BLaER1 (cell line): Measurements from ENCODE around the gene SSH2.

Experiments
- H3K27ac ChIP-seq: shearing (Covaris generic); formaldehyde crosslinking; 2 replicates; pipeline ENCODE4 v1.8.1; 2022
- H3K27me3 ChIP-seq: shearing (Covaris generic); formaldehyde crosslinking; 2 replicates; pipeline ENCODE4 v1.8.1; 2022
- H3K36me3 ChIP-seq: shearing (Covaris generic); formaldehyde crosslinking; 2 replicates; pipeline ENCODE4 v1.8.1; 2022
- H3K4me1 ChIP-seq: shearing (Covaris generic); formaldehyde crosslinking; 2 replicates; pipeline ENCODE4 v1.8.1; 2022
- H3K4me2 ChIP-seq: shearing (Covaris generic); formaldehyde crosslinking; 2 replicates; pipeline ENCODE4 v1.8.1; 2022
- H3K4me3 ChIP-seq: shearing (Covaris generic); formaldehyde crosslinking; 2 replicates; pipeline ENCODE4 v1.8.1; 2022
- H3K9ac ChIP-seq: shearing (Covaris generic); formaldehyde crosslinking; 2 replicates; pipeline ENCODE4 v1.8.1; 2022
- H3K9me3 ChIP-seq: shearing (Covaris generic); formaldehyde crosslinking; 2 replicates; pipeline ENCODE4 v1.8.1; 2022
- H4K20me1 ChIP-seq: shearing (Covaris generic); formaldehyde crosslinking; 2 replicates; pipeline ENCODE4 v1.8.1; 2022
- Cebpa-rat ChIP-seq: shearing (Covaris generic); IDR thresholded peaks from 2 replicates; pipeline ENCODE4 v1.8.1; 2022

SSH2 gene

DNA sequence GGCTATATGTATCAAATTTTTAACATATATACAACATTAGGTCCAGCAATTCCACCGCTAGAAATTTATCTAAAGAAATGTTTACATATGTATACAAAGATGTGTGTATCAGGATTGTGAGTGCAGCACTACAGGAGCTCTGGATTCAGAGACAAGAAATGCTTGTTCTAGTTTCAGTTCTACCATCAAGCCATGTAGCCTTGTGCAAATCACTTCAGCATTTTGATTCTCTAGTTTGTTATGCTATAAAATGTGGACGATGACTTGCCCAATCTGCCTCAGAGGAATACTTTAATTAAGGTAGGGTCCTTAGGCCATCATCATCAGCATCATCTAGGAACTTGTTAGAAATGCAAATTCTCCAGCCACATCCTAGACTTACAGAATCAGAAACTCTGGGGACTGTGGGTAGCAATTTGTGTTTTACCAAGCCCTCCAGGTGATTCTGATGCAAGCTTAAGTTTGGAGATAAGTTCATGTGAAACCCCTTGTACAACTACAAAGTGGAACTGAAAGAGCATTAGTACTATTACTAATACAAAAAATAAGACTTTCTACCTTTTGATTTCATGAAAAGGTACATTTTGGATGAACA is 176.1 kb downstream of the SSH2 start:
- no peak overlapping the region for H3K9ac ChIP-seq
- H3K4me1 ChIP-seq: peaks cover 13% of the 10 kb centered on the region
- no peak overlapping the region for H3K27ac ChIP-seq
- no peak overlapping the region for H3K4me2 ChIP-seq
- H3K9me3 ChIP-seq: no peaks in the 10 kb centered on the region
- peaks cover 59% of the 10 kb centered on the region for H4K20me1 ChIP-seq
- H3K36me3 ChIP-seq: peaks cover 52% of the 10 kb centered on the region
- TF ChIP-seq Cebpa-rat: no peak
- H3K4me3 ChIP-seq: no peak overlapping the region
- H3K27me3 ChIP-seq: no peaks in the 10 kb centered on the region

DNA sequence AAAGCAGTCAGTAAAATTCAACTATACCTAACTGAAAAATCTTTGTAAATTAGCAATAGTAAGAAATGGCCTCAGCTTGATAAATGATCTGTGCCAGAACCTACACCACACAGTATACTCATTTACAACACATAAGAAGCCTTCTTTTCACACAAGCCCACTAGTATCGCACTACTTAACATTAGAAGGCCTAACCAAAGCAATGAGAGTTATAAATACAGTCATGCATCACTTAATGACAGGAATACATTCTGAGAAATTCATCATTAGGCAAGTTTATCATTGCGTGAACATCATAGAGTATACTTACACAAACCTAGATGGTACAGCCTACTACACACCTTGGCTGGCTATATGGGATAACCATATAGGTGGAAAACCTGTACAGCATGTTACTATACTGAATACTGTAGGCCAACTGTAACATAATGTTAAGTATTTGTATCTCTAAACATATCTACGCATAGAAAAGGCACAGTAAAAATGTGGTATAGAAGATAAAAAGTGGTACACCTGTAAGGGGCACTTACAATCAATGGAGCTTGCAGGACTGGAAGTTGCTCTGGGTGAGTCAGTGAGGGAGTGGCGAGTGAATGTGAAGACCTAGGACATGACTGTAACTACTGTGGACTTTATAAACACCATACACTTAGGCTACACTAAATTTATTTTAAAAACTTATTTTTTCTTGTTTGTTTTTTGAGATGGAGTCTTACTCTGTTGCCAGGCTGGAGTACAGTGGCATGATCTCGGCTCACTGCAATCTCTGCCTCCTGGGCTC is 180.8 kb downstream of the SSH2 start:
- H3K4me2 ChIP-seq: no peak overlapping the region
- no peak for TF ChIP-seq Cebpa-rat
- H3K36me3 ChIP-seq: peaks cover 37% of the 10 kb centered on the region
- no peak overlapping the region for H3K27ac ChIP-seq
- no peak overlapping the region for H3K9ac ChIP-seq
- peaks cover 12% of the 10 kb centered on the region; the same call in 1 of the 2 replicates for H3K4me1 ChIP-seq
- H3K27me3 ChIP-seq: no peaks in the 10 kb centered on the region
- no peaks in the 10 kb centered on the region for H3K9me3 ChIP-seq
- H4K20me1 ChIP-seq: peaks cover 67% of the 10 kb centered on the region
- H3K4me3 ChIP-seq: no peak overlapping the region

DNA sequence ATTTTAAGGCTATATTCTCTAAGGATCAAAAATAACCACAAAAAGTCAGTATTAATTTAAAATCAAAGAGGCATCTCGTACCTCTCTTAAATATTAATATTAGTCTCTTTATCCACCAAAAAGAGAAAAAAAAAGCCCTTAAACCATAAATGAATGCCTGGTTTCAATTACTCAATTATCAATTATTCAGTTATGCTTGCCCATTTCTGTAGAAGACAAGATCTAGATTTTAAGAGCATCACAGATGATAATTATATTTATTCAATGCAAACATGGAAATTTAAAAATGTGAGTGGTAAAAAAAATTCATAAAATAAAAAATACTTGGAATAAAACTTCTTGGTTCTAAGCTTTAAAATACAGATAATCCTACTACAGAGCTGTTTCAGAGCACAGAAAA is 181.6 kb downstream of the SSH2 start:
- Histone ChIP-seq H3K36me3 (peaks cover 29% of the 10 kb centered on the region), H3K9ac (no peak overlapping the region), H3K9me3 (no peaks in the 10 kb centered on the region), H3K27ac (no peak overlapping the region), H3K4me2 (no peak overlapping the region), H4K20me1 (peaks cover 60% of the 10 kb centered on the region), H3K27me3 (no peaks in the 10 kb centered on the region), H3K4me1 (peaks cover 12% of the 10 kb centered on the region; the same call in 1 of the 2 replicates), H3K4me3 (no peak overlapping the region)
- TF ChIP-seq Cebpa-rat: no peak

DNA sequence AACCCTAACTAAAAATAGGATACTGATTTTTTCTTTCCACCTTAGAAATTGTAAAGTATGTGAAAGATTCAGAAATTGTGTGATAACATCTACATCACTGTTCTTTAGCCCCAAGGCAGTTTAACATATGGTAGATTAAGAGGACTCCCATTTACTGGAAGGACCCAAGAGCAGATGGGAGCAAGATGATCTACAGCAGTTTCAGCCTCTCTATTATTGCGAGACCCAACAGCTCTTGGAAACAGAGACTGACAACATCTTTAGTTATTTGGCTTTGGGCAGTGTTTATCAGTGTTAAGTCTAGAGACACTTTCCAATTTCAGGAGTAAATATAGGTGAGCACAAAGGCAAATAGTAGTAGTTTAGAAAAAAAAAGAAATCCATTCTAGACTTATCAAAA is 182.4 kb downstream of the SSH2 start:
- H3K27ac ChIP-seq: no peak overlapping the region
- H3K27me3 ChIP-seq: no peaks in the 10 kb centered on the region
- TF ChIP-seq Cebpa-rat: no peak
- peaks cover 25% of the 10 kb centered on the region for H3K36me3 ChIP-seq
- no peak overlapping the region for H3K4me2 ChIP-seq
- no peaks in the 10 kb centered on the region for H3K9me3 ChIP-seq
- H3K9ac ChIP-seq: no peak overlapping the region
- peaks cover 53% of the 10 kb centered on the region for H4K20me1 ChIP-seq
- no peak overlapping the region for H3K4me3 ChIP-seq
- H3K4me1 ChIP-seq: peaks cover 12% of the 10 kb centered on the region; the same call in 1 of the 2 replicates

DNA sequence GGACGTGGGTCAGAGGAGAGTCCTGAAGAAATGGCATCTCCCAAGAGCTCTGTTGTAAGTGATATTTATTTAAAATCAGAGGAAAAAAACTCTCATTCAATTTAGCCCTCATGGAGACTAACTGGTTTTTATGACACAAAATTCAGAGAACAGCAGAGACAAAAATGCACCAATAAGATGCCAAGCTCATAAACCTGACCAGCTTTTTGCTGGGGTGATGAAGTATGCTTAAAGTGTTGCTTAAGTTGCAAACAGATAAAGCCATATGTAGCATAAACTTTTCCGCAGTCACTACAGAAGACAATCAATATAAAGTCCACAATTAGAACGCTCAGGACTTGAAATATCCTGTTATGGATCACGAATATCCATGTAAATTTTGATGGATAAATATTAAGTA is 183.4 kb downstream of the SSH2 start:
- Histone ChIP-seq H3K27me3 (no peaks in the 10 kb centered on the region), H3K9ac (no peak overlapping the region), H3K4me3 (no peak overlapping the region), H3K9me3 (no peaks in the 10 kb centered on the region), H4K20me1 (peaks cover 46% of the 10 kb centered on the region), H3K36me3 (peaks cover 34% of the 10 kb centered on the region), H3K27ac (no peak overlapping the region), H3K4me2 (no peak overlapping the region), H3K4me1 (peaks cover 12% of the 10 kb centered on the region; the same call in 1 of the 2 replicates)
- TF ChIP-seq Cebpa-rat: no peak

DNA sequence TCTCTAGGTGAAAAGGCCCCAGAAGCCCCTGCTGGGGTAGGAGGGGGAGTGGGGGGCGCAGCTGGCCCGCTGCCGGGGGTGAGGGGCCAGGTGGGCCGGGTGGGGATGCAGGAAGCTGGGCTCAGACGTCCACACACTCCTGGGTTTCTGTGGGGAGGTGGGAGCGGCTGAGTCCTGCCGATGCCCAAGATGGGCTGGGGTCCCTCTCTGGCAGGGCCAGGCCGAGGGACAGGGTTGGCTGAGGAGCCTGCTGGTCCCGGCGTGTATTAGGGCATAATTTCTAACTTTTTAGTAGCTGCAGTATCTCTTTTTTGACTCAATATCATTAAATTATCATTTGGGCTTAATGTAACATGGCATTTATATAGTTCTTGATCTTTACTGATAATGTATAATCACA is 185.9 kb downstream of the SSH2 start:
- Histone ChIP-seq H3K4me2 (no peak overlapping the region), H3K9me3 (no peaks in the 10 kb centered on the region), H3K4me3 (no peak overlapping the region), H3K36me3 (peaks cover 28% of the 10 kb centered on the region), H3K27ac (no peak overlapping the region), H3K4me1 (peaks cover 12% of the 10 kb centered on the region; the same call in 1 of the 2 replicates), H4K20me1 (peaks cover 37% of the 10 kb centered on the region), H3K9ac (no peak overlapping the region), H3K27me3 (no peaks in the 10 kb centered on the region)
- no peak for TF ChIP-seq Cebpa-rat

DNA sequence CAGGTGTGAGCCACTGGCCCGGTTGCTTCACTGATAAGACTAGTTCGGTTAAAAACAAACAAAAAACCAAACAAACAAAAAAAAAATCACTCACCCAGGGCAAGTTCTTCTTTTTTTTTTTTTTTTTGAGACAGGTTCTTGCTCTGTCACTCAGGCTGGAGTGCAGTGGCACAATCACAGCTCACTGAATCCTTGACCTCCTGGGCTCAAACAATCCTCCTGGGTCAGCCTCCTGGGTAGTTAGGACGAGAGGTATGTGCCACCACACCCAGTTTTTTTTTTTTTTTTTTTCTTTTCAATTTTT is 187.9 kb downstream of the SSH2 start:
- no peak overlapping the region for H3K9ac ChIP-seq
- H3K27ac ChIP-seq: no peak overlapping the region
- H3K4me1 ChIP-seq: peaks cover 12% of the 10 kb centered on the region; the same call in 1 of the 2 replicates
- peaks cover 29% of the 10 kb centered on the region for H3K36me3 ChIP-seq
- TF ChIP-seq Cebpa-rat: no peak
- no peaks in the 10 kb centered on the region for H3K9me3 ChIP-seq
- no peak overlapping the region for H3K4me3 ChIP-seq
- peaks cover 17% of the 10 kb centered on the region; the same call in 1 of the 2 replicates for H4K20me1 ChIP-seq
- H3K4me2 ChIP-seq: no peak overlapping the region
- H3K27me3 ChIP-seq: no peaks in the 10 kb centered on the region

DNA sequence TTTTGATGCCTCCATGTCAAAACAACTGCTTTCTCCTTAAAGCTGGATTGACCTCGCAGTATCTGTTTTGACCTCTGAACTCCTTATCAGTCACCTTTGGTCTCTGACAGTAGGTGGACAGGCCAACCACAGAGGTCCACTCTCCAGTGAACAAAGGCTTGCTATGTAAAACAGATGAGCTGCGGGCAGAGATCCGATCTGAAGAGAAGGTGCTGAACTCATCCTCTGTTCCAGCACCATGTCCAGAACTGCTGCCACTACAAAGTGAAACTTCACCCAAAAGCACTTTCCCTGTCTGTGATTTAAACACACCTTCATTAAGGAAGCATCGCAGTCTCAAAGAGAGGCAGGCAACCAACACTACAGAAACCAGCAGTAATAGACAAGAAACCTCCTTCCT is 190.0 kb downstream of the SSH2 start:
- no peak overlapping the region for H3K4me2 ChIP-seq
- no peak for TF ChIP-seq Cebpa-rat
- peaks cover 40% of the 10 kb centered on the region for H3K36me3 ChIP-seq
- no peaks in the 10 kb centered on the region for H3K27me3 ChIP-seq
- H3K4me1 ChIP-seq: no peaks in the 10 kb centered on the region
- H3K9me3 ChIP-seq: no peaks in the 10 kb centered on the region
- no peak overlapping the region for H3K9ac ChIP-seq
- peaks cover 7% of the 10 kb centered on the region; the same call in 1 of the 2 replicates for H4K20me1 ChIP-seq
- no peak overlapping the region for H3K4me3 ChIP-seq
- no peak overlapping the region for H3K27ac ChIP-seq

DNA sequence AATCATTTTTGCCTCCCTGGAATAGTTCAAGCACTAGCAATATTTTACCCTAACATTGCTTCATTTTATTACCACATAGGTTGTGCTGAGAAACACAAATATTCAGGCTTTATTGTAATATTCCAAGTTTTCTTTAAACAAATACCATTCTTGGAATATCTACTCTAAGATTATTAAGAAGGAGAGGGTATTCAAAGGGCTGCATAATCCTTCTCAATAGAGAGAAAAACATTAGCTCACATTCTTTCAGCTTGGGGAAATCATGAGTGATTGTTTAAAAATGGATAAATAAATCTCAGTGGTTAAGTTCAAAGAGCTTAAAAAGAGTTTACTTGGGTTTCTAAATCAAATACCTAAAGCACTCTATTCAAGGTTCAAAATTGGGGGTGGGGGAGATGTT is 195.4 kb downstream of the SSH2 start:
- Histone ChIP-seq H3K36me3 (peaks cover 48% of the 10 kb centered on the region), H3K9me3 (peaks cover 7% of the 10 kb centered on the region), H3K4me1 (peaks cover 17% of the 10 kb centered on the region), H3K27me3 (no peaks in the 10 kb centered on the region), H3K27ac (no peak overlapping the region), H3K4me2 (no peak overlapping the region), H3K4me3 (no peak overlapping the region), H4K20me1 (no peaks in the 10 kb centered on the region), H3K9ac (no peak overlapping the region)
- no peak for TF ChIP-seq Cebpa-rat

DNA sequence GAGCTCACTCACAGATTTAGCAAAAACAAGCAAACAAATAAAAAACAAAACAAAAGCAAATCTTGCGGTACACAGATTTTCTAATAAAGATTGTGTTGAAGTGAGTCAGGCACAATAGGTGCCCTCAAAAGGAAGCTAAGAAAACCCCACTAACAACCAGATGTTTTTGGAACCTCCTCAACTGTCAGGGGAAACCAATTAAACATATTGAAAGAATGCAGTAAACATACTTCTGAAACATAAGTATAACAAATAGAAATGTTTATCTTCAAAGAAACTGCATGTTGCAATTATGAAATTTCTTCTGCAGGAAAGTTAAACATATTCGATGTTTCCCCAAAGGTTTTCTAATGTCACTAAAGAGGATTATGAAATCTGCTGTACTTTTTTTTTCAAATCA is 196.9 kb downstream of the SSH2 start:
- Histone ChIP-seq H3K4me3 (no peak overlapping the region), H3K9ac (no peak overlapping the region), H3K36me3 (peaks cover 55% of the 10 kb centered on the region), H3K27me3 (no peaks in the 10 kb centered on the region), H3K4me1 (peaks cover 17% of the 10 kb centered on the region), H3K9me3 (peaks cover 22% of the 10 kb centered on the region), H3K27ac (no peak overlapping the region), H4K20me1 (no peaks in the 10 kb centered on the region), H3K4me2 (peak overlapping the region; percentile 13)
- no peak for TF ChIP-seq Cebpa-rat
